Activated CD8-positive, alpha-beta T cell treated with anti-CD3 and anti-CD28 coated beads for 36 hours (primary cell): ENCODE measurements around the gene H2BW2. TPM values are rescaled to one million over a fixed set of nuclear protein-coding genes. Genes with fewer than 3 reads are reported as not detected.
"Not testable (repeated sequence)": the region's sequence is repeated elsewhere in the genome, so short reads cannot be mapped to it uniquely, and the experiment has no call there.

Experiments used
- ATAC-seq: fragments of 200-7000 bp; cut with Tn5 transposase; one replicate; pipeline ENCODE4 v1.10.0; 2021; ENCODE audit warnings: mild to moderate bottlenecking, moderate library complexity
- CTCF ChIA-PET: fragments of 350-600 bp; sonication (Branson Sonifier 250); formaldehyde crosslinking; loops from one replicate; lab custom pipeline; 2021; ENCODE audit warnings: antibody characterized with exemption; lab: Charles Lee
- POLR2A ChIA-PET: fragments of 350-600 bp; sonication (Branson Sonifier 250); formaldehyde crosslinking; loops from one replicate; lab custom pipeline; 2021; ENCODE audit warnings: antibody characterized with exemption; lab: Charles Lee
- DNase-seq: peaks from one replicate; pipeline ENCODE4 v3.0.0-alpha.2; 2020
- H3K27ac Mint-ChIP-seq: one replicate; pipeline ENCODE4 v1.8.0; 2021; ENCODE audit warnings: mild to moderate bottlenecking, mixed read lengths
- H3K27me3 Mint-ChIP-seq: one replicate; pipeline ENCODE4 v1.8.0; 2021; ENCODE audit warnings: mixed read lengths
- H3K36me3 Mint-ChIP-seq: one replicate; pipeline ENCODE4 v1.8.0; 2021; ENCODE audit warnings: low read depth, mixed read lengths
- H3K4me1 Mint-ChIP-seq: one replicate; pipeline ENCODE4 v1.8.0; 2021; ENCODE audit warnings: low read depth, mixed read lengths
- H3K4me3 Mint-ChIP-seq: one replicate; pipeline ENCODE4 v1.8.0; 2021; ENCODE audit warnings: mild to moderate bottlenecking, moderate library complexity, mixed read lengths
- H3K9me3 Mint-ChIP-seq: one replicate; pipeline ENCODE4 v1.8.0; 2021; ENCODE audit warnings: mixed read lengths
- CTCF ChIP-seq: fragments of 200-600 bp; IDR thresholded peaks from one replicate; pipeline ENCODE4 v1.8.0; 2022; ENCODE audit warnings: antibody characterized with exemption, mild to moderate bottlenecking
- intact Hi-C: fragments of 100-400 bp; cut with micrococcal nuclease; formaldehyde crosslinking; loops from one replicate; pipeline ENCODE4 v1.10.0; 2022
- total RNA-seq, 2 experiments: library from RNA; stranded (reverse); gene quantifications; one replicate each; pipeline ENCODE4 v1.2.3, GENCODE V29; 2021

Gene H2BW2
- total RNA-seq, 2 experiments from 2014 or later, result not detected

- no peak overlapping the region for H3K4me3 Mint-ChIP-seq
- peaks cover 7% of the 10 kb centered on the region for H3K27me3 Mint-ChIP-seq
- POLR2A ChIA-PET, result no interaction called here
- H3K27ac Mint-ChIP-seq, result no peak overlapping the region
- no peaks in the 10 kb centered on the region for H3K36me3 Mint-ChIP-seq
- no peak for DNase-seq
- intact Hi-C loops, result no loop called here
- no peaks in the 10 kb centered on the region for H3K9me3 Mint-ChIP-seq
- ATAC-seq, result no peak
- no peaks in the 10 kb centered on the region for H3K4me1 Mint-ChIP-seq
- no peak for TF ChIP-seq CTCF
- CTCF ChIA-PET, result no interaction called here
These were observed 21.6 kb upstream of the H2BW2 start for GRCh38 chrX:104018126-104018525.

DNA sequence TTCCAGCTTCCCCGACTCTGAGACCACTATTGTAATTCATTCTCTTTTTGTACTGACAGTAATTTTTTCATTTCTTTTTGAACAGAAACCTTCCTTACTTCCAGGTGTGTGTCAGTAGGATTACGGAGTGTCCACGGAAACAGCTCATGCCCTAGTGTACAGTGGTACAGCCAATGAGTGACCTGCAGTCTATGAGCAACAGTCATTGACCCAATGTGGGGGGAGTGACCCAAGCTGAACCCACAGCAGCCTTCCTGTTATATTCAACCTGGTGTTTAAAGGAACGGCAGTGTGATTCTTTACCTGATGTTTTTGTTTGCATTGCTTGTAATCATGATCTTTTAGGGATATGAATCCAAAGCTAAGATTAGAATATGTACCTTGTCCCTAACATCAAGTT, 1.2 kb downstream of the H2BW2 start:
- ATAC-seq, result no peak
- no peaks in the 10 kb centered on the region for H3K9me3 Mint-ChIP-seq
- no peak for DNase-seq
- intact Hi-C loops, result no loop called here
- H3K4me3 Mint-ChIP-seq, result no peak overlapping the region
- no peak for TF ChIP-seq CTCF
- POLR2A ChIA-PET, result no interaction called here
- peaks cover 4% of the 10 kb centered on the region for H3K27me3 Mint-ChIP-seq
- no peak overlapping the region for H3K27ac Mint-ChIP-seq
- H3K36me3 Mint-ChIP-seq, result no peaks in the 10 kb centered on the region
- CTCF ChIA-PET, result no interaction called here
- no peaks in the 10 kb centered on the region for H3K4me1 Mint-ChIP-seq

DNA sequence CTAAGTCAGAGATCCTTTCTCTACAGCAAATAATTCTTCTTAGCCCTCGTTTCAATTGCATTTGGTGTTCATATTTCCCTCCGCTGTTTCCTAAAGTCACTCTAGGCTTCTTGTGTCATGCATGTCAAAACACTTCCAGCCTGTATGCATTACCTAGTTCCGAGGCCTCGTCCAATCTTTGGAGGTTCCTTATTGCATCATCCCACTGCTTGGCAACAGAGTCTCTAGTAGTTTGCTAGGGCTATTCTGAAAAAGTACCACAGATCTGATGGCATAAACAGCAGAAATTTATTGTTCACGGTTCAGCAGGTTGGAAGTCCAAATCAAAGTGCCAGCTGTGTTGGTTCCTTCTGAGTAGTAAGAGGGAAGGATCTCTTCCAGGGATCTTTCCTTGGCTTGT, 5.9 kb downstream of the H2BW2 start:
- no peaks in the 10 kb centered on the region for H3K36me3 Mint-ChIP-seq
- no peak overlapping the region for H3K4me3 Mint-ChIP-seq
- DNase-seq, result no peak
- no peak for TF ChIP-seq CTCF
- CTCF ChIA-PET, result no interaction called here
- POLR2A ChIA-PET, result no interaction called here
- H3K27me3 Mint-ChIP-seq, result peaks cover 7% of the 10 kb centered on the region
- intact Hi-C loops, result no loop called here
- no peaks in the 10 kb centered on the region for H3K9me3 Mint-ChIP-seq
- no peak for ATAC-seq
- peaks cover 2% of the 10 kb centered on the region for H3K4me1 Mint-ChIP-seq
- no peak overlapping the region for H3K27ac Mint-ChIP-seq

DNA sequence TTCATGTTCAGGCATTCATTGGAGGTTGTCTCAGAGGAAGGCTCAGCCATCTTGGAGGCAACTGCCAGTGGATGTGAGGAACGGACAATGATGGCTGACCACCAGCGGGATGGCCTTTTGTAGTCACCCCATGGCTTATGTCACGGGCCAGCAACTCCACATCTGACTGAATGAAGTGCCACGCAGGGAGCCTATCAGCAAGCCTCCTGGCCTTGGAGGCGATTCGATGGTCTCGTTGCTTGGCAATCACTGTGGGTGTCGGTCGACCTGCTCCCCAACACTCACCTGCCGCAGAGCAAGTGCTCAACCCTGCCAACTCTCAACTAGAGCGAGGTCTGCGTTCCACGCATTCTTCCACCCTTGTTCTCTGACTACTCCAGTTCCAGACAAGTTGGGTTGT, 7.4 kb downstream of the H2BW2 start:
- H3K27ac Mint-ChIP-seq, result no peak overlapping the region
- POLR2A ChIA-PET, result no interaction called here
- CTCF ChIA-PET, result no interaction called here
- ATAC-seq, result no peak
- no peaks in the 10 kb centered on the region for H3K9me3 Mint-ChIP-seq
- H3K4me3 Mint-ChIP-seq, result no peak overlapping the region
- H3K4me1 Mint-ChIP-seq, result peaks cover 2% of the 10 kb centered on the region
- H3K36me3 Mint-ChIP-seq, result no peaks in the 10 kb centered on the region
- no peak for TF ChIP-seq CTCF
- H3K27me3 Mint-ChIP-seq, result peaks cover 7% of the 10 kb centered on the region
- intact Hi-C loops, result no loop called here
- no peak for DNase-seq

DNA sequence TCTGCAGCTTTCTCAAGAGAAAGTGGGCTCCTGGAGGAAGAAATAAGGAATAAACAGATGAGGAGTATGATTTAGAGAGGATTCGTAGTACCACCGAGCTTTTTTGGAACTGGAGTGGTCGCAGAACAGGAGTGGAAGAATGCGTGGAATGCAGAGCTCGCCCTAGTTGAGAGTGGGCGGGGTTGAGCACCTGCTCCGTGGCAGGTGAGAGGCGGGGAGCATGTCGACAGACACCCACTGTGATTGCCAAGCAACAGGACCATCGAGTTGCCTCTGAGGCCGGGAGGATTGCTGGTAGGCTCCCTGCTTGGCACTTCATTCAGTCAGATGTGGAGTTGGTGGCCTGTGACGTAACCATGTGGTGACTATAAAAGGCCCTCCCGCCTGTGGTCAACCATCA, 15.2 kb downstream of the H2BW2 start:
- intact Hi-C loops, result not testable (repeated sequence)

DNA sequence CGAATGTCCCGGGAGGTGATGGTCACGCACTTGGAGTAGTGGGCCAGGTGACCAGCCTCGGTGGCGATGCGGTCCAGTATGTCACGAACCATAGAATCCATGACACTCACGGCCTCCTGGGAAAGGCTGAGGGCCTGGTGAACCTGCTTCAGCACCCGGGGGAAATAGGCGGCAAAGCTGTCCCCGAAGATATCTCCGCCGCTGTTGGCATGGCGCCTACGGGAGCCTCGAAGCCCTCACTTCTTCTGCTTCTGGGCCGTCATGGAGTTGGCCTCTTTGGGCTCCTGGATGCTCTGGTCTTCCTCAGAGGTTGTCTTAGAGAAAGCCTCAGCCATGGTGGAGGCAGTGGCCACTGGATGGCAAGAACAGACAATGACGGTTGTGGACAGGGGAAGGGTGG, 22.9 kb downstream of the H2BW2 start:
- H3K9me3 Mint-ChIP-seq, intact Hi-C loops, H3K27ac Mint-ChIP-seq, H3K4me3 Mint-ChIP-seq, ATAC-seq, H3K27me3 Mint-ChIP-seq, H3K4me1 Mint-ChIP-seq, DNase-seq, POLR2A ChIA-PET, CTCF ChIA-PET, H3K36me3 Mint-ChIP-seq: not testable (repeated sequence)

More for the DNA sequence above, 15.2 kb downstream of the H2BW2 start:
- H3K27ac Mint-ChIP-seq, H3K4me1 Mint-ChIP-seq, POLR2A ChIA-PET, H3K9me3 Mint-ChIP-seq, H3K36me3 Mint-ChIP-seq, CTCF ChIA-PET, H3K27me3 Mint-ChIP-seq, H3K4me3 Mint-ChIP-seq, ATAC-seq, DNase-seq: not testable (repeated sequence)

GRCh38 chrX:104075778-104076445, 36.2 kb downstream of the H2BW2 start, which contains the start of gene TMSB15C:
Gene TMSB15C, minus strand, starts transcription at chrX:104076236.
- POLR2A ChIA-PET, H3K27ac Mint-ChIP-seq, DNase-seq, intact Hi-C loops, H3K36me3 Mint-ChIP-seq, H3K4me1 Mint-ChIP-seq, H3K4me3 Mint-ChIP-seq, CTCF ChIA-PET, H3K9me3 Mint-ChIP-seq, H3K27me3 Mint-ChIP-seq: not testable (repeated sequence)
- peak; percentile 99 for ATAC-seq

GRCh38 chrX:104077854-104078253, 38.1 kb downstream of the H2BW2 start:
- H3K4me3 Mint-ChIP-seq, DNase-seq, H3K9me3 Mint-ChIP-seq, H3K36me3 Mint-ChIP-seq, H3K4me1 Mint-ChIP-seq, CTCF ChIA-PET, POLR2A ChIA-PET, ATAC-seq, intact Hi-C loops, H3K27ac Mint-ChIP-seq, H3K27me3 Mint-ChIP-seq: not testable (repeated sequence)
